Measurements from ENCODE around the gene ADAMTSL1.

Gene ADAMTSL1

GRCh38 chr9:18545636-18546360, 71.8 kb downstream of the ADAMTSL1 start:
- Histone ChIP-seq H3K36me3 (ENCODE audit: control insufficient read depth in 1 of 2, insufficient read depth in 2 of 2, low read length in 2 of 2) (no peaks in the 10 kb centered on the region), H3K9me3 (ENCODE audit: control insufficient read depth in 1 of 2, low read length in 2 of 2) (no peaks in the 10 kb centered on the region), H3K27me3 (ENCODE audit: control insufficient read depth in 1 of 2, insufficient read depth in 2 of 2, low read length in 2 of 2) (no peaks in the 10 kb centered on the region), H3K4me3 (ENCODE audit: low read depth in 1 of 2, low read length in 2 of 2) (no peak overlapping the region), H3K4me1 (ENCODE audit: control insufficient read depth in 1 of 2, insufficient read depth in 2 of 2, low read length in 2 of 2) (no peaks in the 10 kb centered on the region), H3K9ac (ENCODE audit: low read depth in 1 of 2, low read length in 2 of 2) (no peak overlapping the region), H3K27ac (ENCODE audit: low read depth, low read length) (no peak overlapping the region)

DNA sequence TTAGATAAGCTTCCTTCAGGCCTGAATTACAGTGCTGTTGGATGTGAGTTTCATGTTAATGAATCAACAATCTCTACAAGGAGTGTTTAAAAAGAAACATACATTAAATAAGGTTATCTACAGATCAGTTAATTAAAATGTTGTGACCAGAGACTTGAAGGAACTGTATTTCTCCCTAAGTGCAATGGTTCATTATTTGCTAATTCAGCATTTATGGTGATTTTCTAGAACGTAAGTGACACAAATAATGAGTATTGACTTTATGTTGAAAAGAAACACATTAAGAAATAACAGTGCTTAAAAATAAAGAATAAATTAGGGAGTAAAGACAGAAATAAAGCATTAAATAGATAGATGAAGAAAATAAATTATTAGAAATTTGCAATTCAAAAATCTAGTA, 74.5 kb downstream of the ADAMTSL1 start:
- Histone ChIP-seq H3K36me3 (ENCODE audit: control insufficient read depth in 1 of 2, insufficient read depth in 2 of 2, low read length in 2 of 2) (no peaks in the 10 kb centered on the region), H3K4me1 (ENCODE audit: control insufficient read depth in 1 of 2, insufficient read depth in 2 of 2, low read length in 2 of 2) (no peaks in the 10 kb centered on the region), H3K4me3 (ENCODE audit: low read depth in 1 of 2, low read length in 2 of 2) (no peak overlapping the region), H3K9me3 (ENCODE audit: control insufficient read depth in 1 of 2, low read length in 2 of 2) (no peaks in the 10 kb centered on the region), H3K9ac (ENCODE audit: low read depth in 1 of 2, low read length in 2 of 2) (no peak overlapping the region), H3K27ac (ENCODE audit: low read depth, low read length) (no peak overlapping the region), H3K27me3 (ENCODE audit: control insufficient read depth in 1 of 2, insufficient read depth in 2 of 2, low read length in 2 of 2) (no peaks in the 10 kb centered on the region)

DNA sequence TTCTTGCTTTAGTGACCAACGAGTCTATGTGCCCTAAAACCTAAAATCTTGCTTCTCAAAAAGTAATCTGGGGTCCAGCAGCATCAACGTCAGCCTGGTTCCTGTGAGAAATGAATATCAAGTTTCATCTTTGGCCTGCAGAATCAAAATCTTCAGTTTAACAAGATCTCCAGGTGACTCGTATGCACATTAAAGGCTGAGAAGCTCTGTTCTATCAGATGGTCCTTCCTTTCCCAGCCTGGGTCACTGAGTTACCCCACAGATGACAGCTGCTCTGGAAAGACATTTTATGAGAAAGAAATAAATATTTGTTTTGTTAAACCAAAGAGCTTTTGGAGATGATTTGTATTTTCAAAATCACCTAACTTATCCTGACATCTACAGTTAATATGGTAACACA, 75.8 kb downstream of the ADAMTSL1 start:
- H3K4me3 ChIP-seq (ENCODE audit: low read depth in 1 of 2, low read length in 2 of 2): no peak overlapping the region
- no peaks in the 10 kb centered on the region for H3K27me3 ChIP-seq (ENCODE audit: control insufficient read depth in 1 of 2, insufficient read depth in 2 of 2, low read length in 2 of 2)

GRCh38 chr9:18550286-18550685, 76.3 kb downstream of the ADAMTSL1 start:
- no peak overlapping the region for H3K4me3 ChIP-seq (ENCODE audit: low read depth in 1 of 2, low read length in 2 of 2)
- H3K9me3 ChIP-seq (ENCODE audit: control insufficient read depth in 1 of 2, low read length in 2 of 2): no peaks in the 10 kb centered on the region
- no peaks in the 10 kb centered on the region for H3K36me3 ChIP-seq (ENCODE audit: control insufficient read depth in 1 of 2, insufficient read depth in 2 of 2, low read length in 2 of 2)
- H3K27ac ChIP-seq (ENCODE audit: low read depth, low read length): no peak overlapping the region
- H3K4me1 ChIP-seq (ENCODE audit: control insufficient read depth in 1 of 2, insufficient read depth in 2 of 2, low read length in 2 of 2): no peaks in the 10 kb centered on the region
- no peak overlapping the region for H3K9ac ChIP-seq (ENCODE audit: low read depth in 1 of 2, low read length in 2 of 2)
- no peaks in the 10 kb centered on the region for H3K27me3 ChIP-seq (ENCODE audit: control insufficient read depth in 1 of 2, insufficient read depth in 2 of 2, low read length in 2 of 2)

More for the DNA sequence above, 75.8 kb downstream of the ADAMTSL1 start:
- Histone ChIP-seq H3K27ac (ENCODE audit: low read depth, low read length) (no peak overlapping the region), H3K9ac (ENCODE audit: low read depth in 1 of 2, low read length in 2 of 2) (no peak overlapping the region), H3K9me3 (ENCODE audit: control insufficient read depth in 1 of 2, low read length in 2 of 2) (no peaks in the 10 kb centered on the region), H3K36me3 (ENCODE audit: control insufficient read depth in 1 of 2, insufficient read depth in 2 of 2, low read length in 2 of 2) (no peaks in the 10 kb centered on the region), H3K4me1 (ENCODE audit: control insufficient read depth in 1 of 2, insufficient read depth in 2 of 2, low read length in 2 of 2) (no peaks in the 10 kb centered on the region)

DNA sequence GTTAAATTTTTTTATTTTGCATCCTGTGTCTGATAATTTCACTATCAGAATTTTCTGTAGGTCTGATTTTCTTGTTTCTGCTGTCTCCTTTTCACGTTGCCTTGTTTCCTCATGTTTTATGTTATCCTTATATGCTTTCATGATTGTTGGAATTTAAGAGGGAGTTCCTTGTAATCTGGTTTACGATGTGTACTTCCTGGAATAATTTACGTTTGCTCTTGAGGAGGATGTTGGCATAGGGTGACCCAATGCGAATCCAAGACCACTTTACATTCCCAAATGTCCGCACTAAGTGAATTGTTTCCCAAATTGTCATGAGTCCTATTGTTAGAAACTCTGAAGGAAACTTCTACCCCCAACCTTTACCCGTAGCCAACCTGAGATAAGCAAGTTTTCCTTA, 80.3 kb downstream of the ADAMTSL1 start:
- no peaks in the 10 kb centered on the region for H3K27me3 ChIP-seq (ENCODE audit: control insufficient read depth in 1 of 2, insufficient read depth in 2 of 2, low read length in 2 of 2)
- H3K27ac ChIP-seq (ENCODE audit: low read depth, low read length): no peak overlapping the region
- H3K4me3 ChIP-seq (ENCODE audit: low read depth in 1 of 2, low read length in 2 of 2): no peak overlapping the region
- H3K36me3 ChIP-seq (ENCODE audit: control insufficient read depth in 1 of 2, insufficient read depth in 2 of 2, low read length in 2 of 2): no peaks in the 10 kb centered on the region
- H3K9me3 ChIP-seq (ENCODE audit: control insufficient read depth in 1 of 2, low read length in 2 of 2): no peaks in the 10 kb centered on the region
- no peaks in the 10 kb centered on the region for H3K4me1 ChIP-seq (ENCODE audit: control insufficient read depth in 1 of 2, insufficient read depth in 2 of 2, low read length in 2 of 2)
- H3K9ac ChIP-seq (ENCODE audit: low read depth in 1 of 2, low read length in 2 of 2): no peak overlapping the region

GRCh38 chr9:18555105-18555883, 81.3 kb downstream of the ADAMTSL1 start:
- Histone ChIP-seq H3K9ac (ENCODE audit: low read depth in 1 of 2, low read length in 2 of 2) (no peak overlapping the region), H3K36me3 (ENCODE audit: control insufficient read depth in 1 of 2, insufficient read depth in 2 of 2, low read length in 2 of 2) (no peaks in the 10 kb centered on the region), H3K4me1 (ENCODE audit: control insufficient read depth in 1 of 2, insufficient read depth in 2 of 2, low read length in 2 of 2) (no peaks in the 10 kb centered on the region), H3K9me3 (ENCODE audit: control insufficient read depth in 1 of 2, low read length in 2 of 2) (no peaks in the 10 kb centered on the region), H3K27ac (ENCODE audit: low read depth, low read length) (no peak overlapping the region), H3K4me3 (ENCODE audit: low read depth in 1 of 2, low read length in 2 of 2) (no peak overlapping the region), H3K27me3 (ENCODE audit: control insufficient read depth in 1 of 2, insufficient read depth in 2 of 2, low read length in 2 of 2) (no peaks in the 10 kb centered on the region)

DNA sequence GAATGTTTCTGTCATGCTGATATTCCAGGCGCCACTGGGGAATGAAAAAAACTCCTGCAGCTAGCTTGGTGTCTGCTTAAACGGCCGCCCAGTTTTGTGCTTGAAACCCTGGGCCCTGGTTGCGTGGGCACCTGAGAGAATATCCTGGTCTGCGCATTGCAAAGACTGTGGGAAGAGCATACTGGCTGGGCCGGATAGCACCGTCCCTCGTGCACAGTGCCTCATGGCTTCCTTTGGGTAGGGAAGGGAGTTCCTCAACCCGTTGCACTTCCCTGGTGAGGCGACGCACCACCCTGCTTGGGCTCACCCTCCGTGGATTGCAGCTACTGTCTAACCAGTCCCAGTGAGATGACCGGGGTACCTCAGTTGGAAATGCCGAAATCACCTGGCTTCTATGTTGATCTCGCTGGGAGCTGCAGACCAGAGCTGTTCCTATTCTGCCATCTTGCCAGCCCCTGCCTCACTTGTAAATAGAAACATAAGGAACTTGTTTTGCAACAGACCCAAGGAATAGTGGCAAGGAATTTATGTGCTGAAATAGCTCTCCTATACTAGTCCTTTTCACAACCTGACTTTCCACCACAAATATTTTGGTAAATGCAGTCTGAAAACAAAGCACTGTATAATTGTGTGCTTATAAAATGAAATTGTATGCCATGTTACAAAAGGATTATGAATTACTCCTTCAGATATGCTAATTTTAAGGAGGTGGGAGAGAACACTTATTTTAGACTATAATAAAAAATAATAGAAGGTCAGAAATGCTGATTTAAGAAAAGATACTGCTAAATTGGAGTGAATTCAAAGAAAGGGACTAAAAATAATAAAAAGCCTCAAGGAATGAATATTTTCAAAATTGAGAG, 90.3 kb downstream of the ADAMTSL1 start:
- no peaks in the 10 kb centered on the region for H3K27me3 ChIP-seq (ENCODE audit: control insufficient read depth in 1 of 2, insufficient read depth in 2 of 2, low read length in 2 of 2)
- H3K9me3 ChIP-seq (ENCODE audit: control insufficient read depth in 1 of 2, low read length in 2 of 2): no peaks in the 10 kb centered on the region
- no peak overlapping the region for H3K9ac ChIP-seq (ENCODE audit: low read depth in 1 of 2, low read length in 2 of 2)
- no peaks in the 10 kb centered on the region for H3K36me3 ChIP-seq (ENCODE audit: control insufficient read depth in 1 of 2, insufficient read depth in 2 of 2, low read length in 2 of 2)
- H3K27ac ChIP-seq (ENCODE audit: low read depth, low read length): no peak overlapping the region
- H3K4me1 ChIP-seq (ENCODE audit: control insufficient read depth in 1 of 2, insufficient read depth in 2 of 2, low read length in 2 of 2): no peaks in the 10 kb centered on the region
- no peak overlapping the region for H3K4me3 ChIP-seq (ENCODE audit: low read depth in 1 of 2, low read length in 2 of 2)

- no peak overlapping the region for H3K9ac ChIP-seq (ENCODE audit: low read depth in 1 of 2, low read length in 2 of 2)
- H3K27ac ChIP-seq (ENCODE audit: low read depth, low read length): no peak overlapping the region
Observed at GRCh38 chr9:18566121-18566520, 92.2 kb downstream of the ADAMTSL1 start.

GRCh38 chr9:18568973-18569372, 95.0 kb downstream of the ADAMTSL1 start:
- Histone ChIP-seq H3K27me3 (ENCODE audit: control insufficient read depth in 1 of 2, insufficient read depth in 2 of 2, low read length in 2 of 2) (no peaks in the 10 kb centered on the region), H3K36me3 (ENCODE audit: control insufficient read depth in 1 of 2, insufficient read depth in 2 of 2, low read length in 2 of 2) (no peaks in the 10 kb centered on the region), H3K4me1 (ENCODE audit: control insufficient read depth in 1 of 2, insufficient read depth in 2 of 2, low read length in 2 of 2) (no peaks in the 10 kb centered on the region), H3K4me3 (ENCODE audit: low read depth in 1 of 2, low read length in 2 of 2) (no peak overlapping the region), H3K9me3 (ENCODE audit: control insufficient read depth in 1 of 2, low read length in 2 of 2) (no peaks in the 10 kb centered on the region), H3K9ac (ENCODE audit: low read depth in 1 of 2, low read length in 2 of 2) (no peak overlapping the region), H3K27ac (ENCODE audit: low read depth, low read length) (no peak overlapping the region)

More at GRCh38 chr9:18566121-18566520, 92.2 kb downstream of the ADAMTSL1 start:
- Histone ChIP-seq H3K27me3 (ENCODE audit: control insufficient read depth in 1 of 2, insufficient read depth in 2 of 2, low read length in 2 of 2) (no peaks in the 10 kb centered on the region), H3K4me3 (ENCODE audit: low read depth in 1 of 2, low read length in 2 of 2) (no peak overlapping the region), H3K36me3 (ENCODE audit: control insufficient read depth in 1 of 2, insufficient read depth in 2 of 2, low read length in 2 of 2) (no peaks in the 10 kb centered on the region), H3K9me3 (ENCODE audit: control insufficient read depth in 1 of 2, low read length in 2 of 2) (no peaks in the 10 kb centered on the region), H3K4me1 (ENCODE audit: control insufficient read depth in 1 of 2, insufficient read depth in 2 of 2, low read length in 2 of 2) (no peaks in the 10 kb centered on the region)

Data from duodenal mucosa (tissue), 2 donors.